SU-DHL-6 (cell line): ENCODE data around the gene MYO7A.

Experiments used
- H2AFZ ChIP-seq: fragments of 200-600 bp; sonication (generic); 2 replicates; pipeline ENCODE4 v1.6.1; 2014; ENCODE audit warnings: low read depth, mild to moderate bottlenecking, moderate library complexity, mixed read lengths, antibody characterized with exemption, low read length; ENCODE audit not compliant: severe bottlenecking
- H3F3A ChIP-seq: fragments of 200-600 bp; shearing (Covaris generic); 2 replicates; pipeline ENCODE4 v1.6.0; 2016; ENCODE audit warnings: antibody characterized with exemption, mild to moderate bottlenecking; ENCODE audit not compliant: insufficient read depth
- H3K27ac ChIP-seq: fragments of 200-600 bp; sonication (generic); 2 replicates; pipeline ENCODE4 v1.5.1; 2016; ENCODE audit warnings: low read depth, mild to moderate bottlenecking, low read length, moderate library complexity, mixed read lengths
- H3K27me3 ChIP-seq: fragments of 200-600 bp; sonication (generic), shearing (Covaris generic); 2 replicates; pipeline ENCODE4 v1.6.0; 2014; ENCODE audit warnings: mild to moderate bottlenecking, low read length
- H3K36me3 ChIP-seq: fragments of 200-600 bp; sonication (generic); 2 replicates; pipeline ENCODE4 v1.6.1; 2014; ENCODE audit warnings: mild to moderate bottlenecking, low read length, mixed read lengths
- H3K4me2 ChIP-seq: fragments of 300-600, 200-600 bp; shearing (Covaris generic), sonication (generic); 2 replicates; pipeline ENCODE4 v1.6.0; 2014; ENCODE audit warnings: low read length, low read depth, mild to moderate bottlenecking; ENCODE audit not compliant: poor library complexity, severe bottlenecking
- H3K4me3 ChIP-seq: fragments of 200-600 bp; sonication (generic); 2 replicates; pipeline ENCODE4 v1.5.1; 2014; ENCODE audit warnings: antibody characterized with exemption, low read length, mild to moderate bottlenecking, mixed read lengths; ENCODE audit not compliant: insufficient read depth, poor library complexity, severe bottlenecking
- H3K79me2 ChIP-seq: fragments of 200-600 bp; sonication (generic); 2 replicates; pipeline ENCODE4 v1.6.1; 2014; ENCODE audit warnings: mild to moderate bottlenecking, low read length, moderate library complexity; ENCODE audit not compliant: insufficient read depth
- H3K9ac ChIP-seq: fragments of 200-600 bp; sonication (generic); 2 replicates; pipeline ENCODE4 v1.7.0; 2014; ENCODE audit warnings: mild to moderate bottlenecking, low read length
- H3K9me2 ChIP-seq: fragments of 200-600 bp; sonication (generic); replicated peaks from 2 replicates; pipeline ENCODE4 v1.6.1; 2014; ENCODE audit warnings: low read length; ENCODE audit not compliant: insufficient read depth
- H3K9me3 ChIP-seq: fragments of 200-600 bp; sonication (generic); 2 replicates; pipeline ENCODE4 v1.6.1; 2014; ENCODE audit warnings: low read length, mixed read lengths; ENCODE audit not compliant: insufficient read depth
- H4K20me1 ChIP-seq: fragments of 200-600 bp; sonication (generic); 2 replicates; pipeline ENCODE4 v1.6.1; 2014; ENCODE audit warnings: low read depth, mild to moderate bottlenecking, antibody characterized with exemption, low read length, moderate library complexity, mixed read lengths
- CTCF ChIP-seq: fragments of 200-600 bp; sonication (generic); IDR thresholded peaks from one replicate; pipeline ENCODE4 v1.5.1; 2017; ENCODE audit warnings: antibody characterized with exemption, mild to moderate bottlenecking, low read length, moderate library complexity; ENCODE audit not compliant: insufficient read depth, poor library complexity, severe bottlenecking
- EZH2phosphoT487 ChIP-seq: fragments of 200-600 bp; sonication (generic), shearing (Covaris generic); conservative IDR thresholded peaks from 2 replicates; pipeline ENCODE4 v1.6.1; 2018; ENCODE audit warnings: mild to moderate bottlenecking, antibody characterized with exemption, low read length, moderate library complexity, mixed read lengths

MYO7A gene

GRCh38 chr11:77151804-77152509 is 23.9 kb downstream of the MYO7A start:
- H3K27ac ChIP-seq, result no peak overlapping the region
- no peak overlapping the region for H2AFZ ChIP-seq
- no peaks in the 10 kb centered on the region for H3K79me2 ChIP-seq
- no peaks in the 10 kb centered on the region for H3K36me3 ChIP-seq
- H4K20me1 ChIP-seq, result no peaks in the 10 kb centered on the region
- no peaks in the 10 kb centered on the region for H3F3A ChIP-seq
- H3K9me3 ChIP-seq, result no peaks in the 10 kb centered on the region
- H3K27me3 ChIP-seq, result no peaks in the 10 kb centered on the region
- no peak overlapping the region for H3K4me2 ChIP-seq
- TF ChIP-seq EZH2phosphoT487 (no peak), CTCF (no peak)
- H3K4me3 ChIP-seq, result no peak overlapping the region
- no peaks in the 10 kb centered on the region for H3K9me2 ChIP-seq
- no peak overlapping the region for H3K9ac ChIP-seq

- Histone ChIP-seq H3K9me3 (no peaks in the 10 kb centered on the region), H3K4me2 (no peak overlapping the region), H3K36me3 (no peaks in the 10 kb centered on the region), H3K27me3 (no peaks in the 10 kb centered on the region), H2AFZ (no peak overlapping the region), H3K9ac (no peak overlapping the region), H3F3A (no peaks in the 10 kb centered on the region), H3K27ac (no peak overlapping the region), H3K4me3 (no peak overlapping the region), H4K20me1 (no peaks in the 10 kb centered on the region), H3K79me2 (no peaks in the 10 kb centered on the region), H3K9me2 (no peaks in the 10 kb centered on the region)
- no peak for TF ChIP-seq EZH2phosphoT487
- TF ChIP-seq CTCF, result no peak
Observed at GRCh38 chr11:77152846-77153245, 24.8 kb downstream of the MYO7A start.

- H3K4me3 ChIP-seq, result no peak overlapping the region
- no peaks in the 10 kb centered on the region for H3K27me3 ChIP-seq
- no peaks in the 10 kb centered on the region for H3K36me3 ChIP-seq
- no peak overlapping the region for H2AFZ ChIP-seq
- no peak for TF ChIP-seq CTCF
- TF ChIP-seq EZH2phosphoT487, result no peak
- H4K20me1 ChIP-seq, result no peaks in the 10 kb centered on the region
- no peaks in the 10 kb centered on the region for H3K9me2 ChIP-seq
- H3K4me2 ChIP-seq, result no peak overlapping the region
- no peak overlapping the region for H3K27ac ChIP-seq
- no peaks in the 10 kb centered on the region for H3K79me2 ChIP-seq
- no peak overlapping the region for H3K9ac ChIP-seq
- no peaks in the 10 kb centered on the region for H3K9me3 ChIP-seq
- H3F3A ChIP-seq, result no peaks in the 10 kb centered on the region
Observed at GRCh38 chr11:77153276-77154185, 25.5 kb downstream of the MYO7A start.
